HG03108 (cell line): ENCODE results near the gene TBC1D8.

ENCODE experiments used
- ATAC-seq: cut with Tn5 transposase; IDR thresholded peaks from one replicate; pipeline ENCODE4 v1.9.1; 2021; ENCODE audit warnings: moderate library complexity; ENCODE audit not compliant: unreplicated experiment

TBC1D8 gene

DNA sequence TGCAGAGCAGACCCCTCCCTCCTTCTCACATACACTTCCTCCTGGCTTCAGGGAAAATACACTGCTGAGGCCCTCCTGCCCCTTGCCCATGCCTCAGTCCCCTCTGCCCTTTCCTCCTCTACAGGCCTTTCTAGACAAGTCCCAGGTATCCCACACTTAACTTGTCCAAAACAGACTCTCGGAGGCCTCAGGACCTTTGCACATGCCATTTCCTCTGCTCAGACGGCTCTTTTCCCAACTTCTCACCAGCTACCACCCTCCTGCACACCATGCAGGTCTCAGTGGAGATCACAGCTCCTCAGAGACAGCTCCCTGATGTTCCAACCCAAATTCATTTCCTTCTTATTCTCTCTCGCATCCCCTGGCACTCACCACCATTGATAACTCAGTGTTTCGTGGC, 11.7 kb downstream of the TBC1D8 start:
- no peak for ATAC-seq

DNA sequence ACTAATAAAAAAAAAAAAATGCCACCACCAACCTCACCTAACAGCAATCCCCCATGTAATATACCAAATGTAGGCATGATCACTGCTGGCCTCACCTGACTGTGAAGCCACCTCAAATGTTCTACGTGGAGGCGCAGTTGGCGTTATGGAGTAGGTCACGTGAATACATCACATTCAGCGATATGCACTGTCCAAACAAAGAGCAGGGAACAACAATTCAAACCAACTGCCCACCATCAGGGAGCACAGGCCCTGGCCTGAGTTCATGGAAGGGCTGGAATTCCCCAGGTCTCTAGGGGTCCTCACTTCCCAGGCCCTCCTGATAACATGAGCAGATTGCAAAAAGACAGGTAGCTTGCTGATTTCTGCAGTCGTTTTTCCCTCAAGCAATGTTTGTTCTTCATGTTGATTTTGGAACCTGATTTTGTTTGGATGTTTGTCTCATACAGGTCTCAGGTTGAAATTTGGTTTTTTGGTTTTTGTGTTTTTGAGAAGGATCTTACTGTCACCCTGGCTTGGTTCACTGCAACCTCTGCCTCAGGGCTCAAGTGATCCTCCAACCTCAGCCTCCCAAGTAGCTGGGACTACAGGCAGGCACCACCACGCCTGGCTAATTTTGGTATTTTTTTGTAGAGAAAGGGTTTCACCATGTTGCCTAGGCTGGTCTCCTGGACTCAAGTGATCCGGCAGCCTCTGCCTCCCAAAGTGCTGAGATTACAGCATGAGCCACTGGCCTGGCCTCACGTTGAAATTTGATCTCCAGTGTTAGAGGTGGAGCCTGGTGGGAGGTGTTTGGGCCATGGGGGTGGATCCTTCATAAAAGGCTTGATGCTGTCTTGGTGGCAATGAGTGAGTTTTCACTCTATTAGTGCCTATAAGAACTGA, 15.5 kb downstream of the TBC1D8 start:
- no peak for ATAC-seq

DNA sequence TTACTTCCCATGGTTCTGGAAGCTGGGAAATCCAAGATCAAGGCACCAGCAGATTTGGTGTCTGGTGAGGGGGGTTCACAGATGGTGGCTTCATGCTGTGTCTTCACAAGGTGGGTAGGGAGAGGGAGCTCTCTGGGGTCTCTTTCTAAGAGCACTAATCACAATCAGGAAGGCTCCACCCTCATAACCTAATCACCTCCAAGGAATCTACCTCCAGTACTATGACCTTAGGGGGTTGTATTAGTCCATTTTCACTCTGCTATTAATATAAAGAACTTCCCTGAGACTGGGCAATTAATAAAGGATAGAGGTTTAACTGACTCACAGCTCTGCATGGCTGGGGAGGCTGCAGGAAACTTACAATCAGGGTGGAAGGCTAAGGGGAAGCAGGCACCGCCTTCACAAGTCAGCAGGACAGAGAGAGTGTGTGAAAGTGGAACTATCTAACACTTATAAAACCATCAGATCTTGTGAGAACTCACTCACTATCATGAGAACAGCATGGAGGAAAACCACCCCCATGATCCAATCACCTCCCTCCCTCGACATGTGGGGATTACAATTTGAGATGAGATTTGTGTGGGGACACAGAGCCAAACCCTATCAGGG, 17.6 kb downstream of the TBC1D8 start:
- ATAC-seq: no peak

DNA sequence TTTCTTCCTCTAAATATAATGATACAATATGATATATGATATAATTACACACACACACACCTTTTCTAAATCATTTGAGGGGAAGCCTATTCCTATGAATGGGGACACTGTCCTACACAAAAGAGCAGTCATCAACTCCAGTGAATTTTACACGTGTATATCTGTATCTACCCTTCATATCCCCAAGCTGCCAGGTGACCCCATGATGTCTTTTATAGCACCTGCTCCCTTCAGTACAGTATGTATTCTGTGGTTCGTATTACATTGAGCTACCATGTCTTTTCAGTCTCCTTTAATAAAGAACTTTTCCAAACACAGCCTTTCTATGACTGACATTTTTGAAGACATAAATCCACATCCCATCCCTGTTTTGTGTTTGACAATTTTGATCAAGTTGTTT, 19.0 kb downstream of the TBC1D8 start:
- ATAC-seq: no peak

DNA sequence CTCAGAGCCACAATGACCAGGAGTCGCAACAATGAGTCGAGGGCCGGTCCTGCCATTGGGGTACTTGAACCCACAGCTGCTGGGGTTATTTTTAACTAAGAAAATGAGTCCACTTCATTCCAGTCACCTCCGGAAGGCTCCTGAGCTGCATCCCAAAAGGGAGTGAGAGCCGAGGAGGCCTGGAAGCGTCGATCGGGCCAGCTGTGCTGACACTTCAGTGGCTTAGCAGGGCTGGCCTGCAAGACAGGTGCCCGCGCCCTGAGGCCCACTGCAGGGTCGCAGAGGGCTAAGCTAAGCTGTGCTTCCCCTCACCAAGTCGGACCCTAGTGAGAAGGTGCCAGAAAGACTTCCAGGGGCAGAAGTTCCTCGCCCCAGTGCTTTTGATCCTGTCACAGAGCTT, 21.1 kb downstream of the TBC1D8 start:
- ATAC-seq: no peak

DNA sequence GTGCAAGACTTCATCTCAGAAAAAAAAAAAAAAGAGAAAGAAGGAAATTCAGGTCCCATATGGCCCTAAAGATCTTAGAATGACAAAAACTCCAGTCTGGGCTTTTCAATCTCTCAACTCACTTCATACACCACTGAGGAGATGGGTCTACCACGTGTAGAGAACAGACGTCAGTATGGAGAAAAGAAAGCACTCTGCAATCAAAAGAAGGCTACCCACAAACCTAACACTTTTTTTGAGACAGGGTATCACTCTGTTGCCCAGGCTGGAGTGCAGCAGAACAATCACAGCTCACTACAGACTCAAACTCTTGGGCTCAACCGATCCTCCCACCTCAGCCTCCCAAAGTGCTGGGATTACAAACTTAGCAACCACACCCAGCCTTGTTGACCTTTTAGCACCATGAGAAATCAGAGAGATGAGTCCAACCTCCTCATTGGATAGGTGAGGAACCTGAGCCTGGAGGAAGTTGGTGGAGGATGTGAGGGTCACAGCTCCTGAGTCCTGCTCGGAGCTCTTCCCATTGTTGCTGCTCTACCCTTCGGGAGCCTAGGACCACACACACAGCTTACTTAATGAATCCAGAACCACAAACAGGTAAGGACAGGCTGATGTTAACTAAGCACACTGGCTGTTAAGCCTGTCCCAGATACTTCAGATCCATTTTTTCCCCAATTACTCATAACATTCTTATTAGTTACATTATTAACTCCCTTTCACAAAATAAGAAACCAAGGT, 23.7 kb downstream of the TBC1D8 start:
- no peak for ATAC-seq

DNA sequence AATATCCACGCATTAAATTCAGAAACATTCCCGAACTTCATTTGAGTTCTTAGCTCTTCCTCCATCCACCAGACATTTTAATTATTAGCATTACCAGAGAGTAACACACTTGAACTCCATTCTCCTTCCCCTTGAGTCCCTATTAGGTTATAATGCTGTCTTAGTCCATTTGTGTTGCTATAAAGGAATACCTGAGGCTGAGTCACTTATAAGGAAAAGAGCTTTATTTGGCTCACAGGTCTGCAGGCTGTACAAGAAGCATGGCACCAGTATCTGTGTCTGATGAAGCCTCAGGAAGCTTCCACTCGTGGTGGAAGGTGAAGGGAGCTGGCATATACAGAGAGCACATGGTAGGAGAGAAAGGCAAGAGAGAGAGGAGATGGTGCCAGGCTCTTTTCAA, 25.4 kb downstream of the TBC1D8 start:
- ATAC-seq: no peak

DNA sequence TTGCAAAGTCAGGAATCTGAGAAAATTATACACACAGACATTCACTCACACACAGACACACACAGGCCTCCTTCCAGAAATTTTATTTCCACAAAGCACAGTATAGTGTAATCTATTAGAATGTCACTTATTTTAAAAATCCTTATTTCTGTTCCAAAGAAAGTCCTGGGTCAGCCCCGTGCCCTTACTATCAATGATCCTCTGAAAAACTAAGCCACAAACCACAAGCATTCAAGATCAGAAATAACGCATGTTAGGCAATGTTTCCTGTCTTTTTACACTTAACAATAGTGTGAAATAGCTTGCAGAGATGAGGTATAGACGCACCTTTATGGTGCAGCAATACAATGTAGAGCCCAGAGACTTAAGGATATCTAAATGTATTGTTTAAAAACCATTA, 25.8 kb downstream of the TBC1D8 start:
- ATAC-seq: no peak

DNA sequence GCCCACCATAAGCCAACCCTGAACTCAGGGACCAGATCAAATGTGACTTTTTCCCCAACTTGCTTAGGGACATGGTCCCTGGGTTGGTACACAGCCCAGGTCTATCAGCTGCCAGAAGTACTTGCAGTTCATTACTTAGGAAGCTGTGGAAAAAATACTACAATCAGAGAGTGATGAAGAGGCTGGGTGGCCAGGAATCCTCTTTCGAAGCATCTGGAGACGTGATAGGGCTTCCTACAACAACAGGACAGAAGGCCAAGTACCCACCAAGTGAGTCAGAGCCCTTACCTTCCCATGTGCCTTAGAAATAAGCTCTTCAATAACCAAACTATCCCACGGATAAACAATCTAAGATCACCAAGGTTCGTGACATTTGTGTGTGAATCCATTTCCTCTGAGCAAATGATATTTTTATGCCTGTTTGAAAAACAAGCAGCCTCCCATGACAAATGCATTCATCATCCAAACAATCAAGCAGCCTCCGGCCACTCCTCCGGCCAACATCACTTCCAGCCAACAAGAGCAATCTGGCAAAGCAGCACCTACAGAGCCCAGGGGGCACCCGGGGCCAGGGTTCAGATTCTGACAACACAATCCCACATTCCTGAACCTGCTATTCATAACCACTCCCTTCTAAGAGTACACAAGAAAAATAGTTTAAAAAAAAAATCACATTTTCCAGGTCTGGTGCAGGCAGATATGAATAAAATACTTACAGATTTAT, 26.4 kb downstream of the TBC1D8 start:
- ATAC-seq: no peak

DNA sequence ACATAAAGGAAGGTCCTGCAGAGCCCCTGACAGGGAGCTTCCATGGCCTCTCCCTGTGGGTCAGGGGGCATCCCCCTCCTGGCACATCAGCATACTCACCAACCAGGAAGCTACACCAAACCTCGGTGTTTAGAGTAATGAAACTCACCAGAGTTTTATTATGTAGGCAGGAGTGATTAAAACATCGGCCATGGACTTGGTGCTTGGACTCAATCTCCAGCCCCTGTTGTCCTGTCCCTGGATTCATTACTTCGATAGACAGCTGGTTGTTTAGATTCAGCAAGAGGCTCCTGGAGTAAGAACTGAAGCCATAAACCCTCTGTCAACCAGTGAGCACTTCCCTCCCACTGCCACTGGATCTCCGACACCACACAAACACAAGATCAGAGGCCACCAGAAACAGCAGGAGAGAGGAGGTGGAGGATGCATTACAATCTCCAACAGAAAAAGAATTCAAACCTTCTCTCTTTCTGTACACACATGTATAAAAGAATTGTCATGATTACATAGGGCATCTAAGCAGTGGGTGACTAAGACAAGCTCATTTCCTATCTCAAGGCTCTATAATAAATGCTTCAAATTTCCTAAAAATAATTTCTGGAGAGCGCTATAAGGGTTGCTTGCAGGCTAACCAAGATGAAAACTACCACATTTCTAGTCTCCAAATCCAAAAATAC, 27.2 kb downstream of the TBC1D8 start:
- ATAC-seq: no peak

DNA sequence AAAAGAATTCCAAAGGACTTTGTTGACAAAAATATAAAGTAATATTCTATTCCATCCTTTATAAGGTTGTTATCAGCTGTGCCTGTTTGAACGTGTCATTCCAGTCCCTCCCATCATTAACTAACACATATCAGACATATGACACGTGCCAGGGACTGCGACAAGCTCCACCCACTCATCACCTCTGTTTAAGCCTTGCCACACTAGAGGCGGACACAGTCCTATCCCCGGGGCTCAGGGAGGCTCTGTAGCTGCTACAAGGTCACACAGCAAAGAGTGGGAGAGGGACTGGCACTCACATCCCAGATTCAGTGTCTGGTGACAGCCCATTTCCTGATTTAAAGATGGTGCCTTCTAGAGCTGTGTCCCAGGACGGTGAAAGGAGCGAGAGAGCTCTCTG, 30.0 kb downstream of the TBC1D8 start:
- no peak for ATAC-seq

DNA sequence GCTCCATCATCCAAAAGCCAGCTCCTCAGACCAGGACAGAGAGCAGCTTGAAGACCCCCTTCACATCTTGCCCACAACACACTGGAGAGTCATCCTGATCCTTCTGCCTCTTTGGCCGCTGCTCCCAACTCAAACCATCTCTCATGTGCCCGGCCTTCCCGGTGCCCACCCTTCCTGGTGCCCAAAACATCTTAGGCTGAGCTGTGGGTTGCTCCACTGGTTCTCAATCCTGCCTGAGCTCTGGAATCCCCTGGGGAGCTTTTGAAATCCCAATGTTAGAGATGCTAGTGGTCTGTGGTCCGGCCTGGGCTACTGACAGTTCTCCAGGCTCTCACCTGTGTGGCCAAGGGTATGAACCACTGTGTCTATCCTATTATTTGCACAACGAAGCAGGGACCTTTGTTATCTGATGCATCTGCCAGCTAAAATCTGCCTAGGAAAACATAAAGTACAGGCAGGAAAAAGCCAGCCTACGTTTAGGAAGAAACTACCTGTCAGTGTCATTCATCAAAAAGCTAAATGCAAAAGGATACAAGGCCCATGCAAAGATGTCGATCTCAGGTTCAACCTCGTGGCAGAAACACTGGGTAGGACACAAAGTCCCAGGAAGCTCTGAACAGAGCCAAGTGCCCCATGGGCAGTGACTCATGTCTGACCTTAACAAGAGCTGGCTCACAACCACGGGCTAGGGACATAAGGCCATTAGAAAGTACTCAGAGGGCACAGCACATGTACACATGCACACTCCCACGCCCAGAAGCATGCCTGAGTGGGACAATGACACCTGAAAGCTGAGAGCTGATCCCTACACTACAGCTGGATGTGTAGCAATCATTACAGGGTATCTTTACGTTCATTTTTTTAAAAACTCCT, 30.8 kb downstream of the TBC1D8 start:
- ATAC-seq: no peak

DNA sequence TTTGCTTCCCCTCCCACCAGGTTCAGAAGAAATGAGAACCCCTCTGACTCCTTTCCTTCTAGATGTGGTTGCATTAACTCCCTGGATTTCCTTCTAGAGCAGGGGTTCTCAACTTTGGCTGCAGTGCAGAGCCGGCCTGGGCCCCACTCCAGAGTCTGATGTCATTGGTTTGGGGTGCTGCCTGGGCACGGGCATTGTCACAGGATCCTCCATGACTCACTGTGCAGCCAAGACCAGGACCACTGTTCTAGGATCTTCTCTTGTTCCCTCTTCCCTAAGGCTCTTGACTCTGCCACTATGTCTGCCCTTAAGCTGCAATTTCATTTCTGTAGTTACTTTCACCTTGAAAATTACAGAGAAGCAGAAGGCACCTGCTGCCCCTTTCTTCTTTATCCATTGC, 31.8 kb downstream of the TBC1D8 start:
- ATAC-seq: no peak

DNA sequence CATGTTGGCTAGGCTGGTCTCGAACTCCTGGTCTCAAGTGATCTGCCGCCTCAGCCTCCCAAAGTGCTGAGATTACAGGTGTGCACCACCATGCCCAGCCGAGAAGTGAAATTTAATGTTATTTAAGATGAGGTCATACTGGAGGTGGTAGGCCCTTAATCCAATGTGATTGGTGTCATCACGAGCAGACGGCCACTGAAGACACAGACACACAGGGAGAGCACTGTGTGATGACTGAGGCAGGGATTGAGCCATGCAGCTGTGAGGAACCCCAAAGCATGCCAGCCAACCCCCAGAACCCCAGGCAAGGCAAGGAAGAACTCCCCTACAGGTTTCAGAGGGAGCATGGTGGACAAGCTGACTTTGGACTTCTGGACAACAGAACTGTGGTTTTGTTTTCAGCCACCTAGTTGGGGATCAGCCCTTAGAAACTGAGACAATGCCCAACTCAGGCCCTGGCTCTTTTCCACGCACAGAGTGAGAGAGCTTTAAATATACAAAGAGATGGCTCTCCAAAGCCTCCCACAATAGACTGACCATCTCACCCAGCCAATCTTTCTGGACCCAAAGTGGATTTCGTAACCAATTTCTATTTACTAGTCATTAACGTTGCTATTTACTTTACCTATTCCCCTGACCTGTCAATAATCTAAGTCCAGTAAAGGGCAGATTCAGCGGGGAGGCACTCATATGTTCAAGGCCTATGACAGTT, 34.2 kb downstream of the TBC1D8 start:
- ATAC-seq: no peak

DNA sequence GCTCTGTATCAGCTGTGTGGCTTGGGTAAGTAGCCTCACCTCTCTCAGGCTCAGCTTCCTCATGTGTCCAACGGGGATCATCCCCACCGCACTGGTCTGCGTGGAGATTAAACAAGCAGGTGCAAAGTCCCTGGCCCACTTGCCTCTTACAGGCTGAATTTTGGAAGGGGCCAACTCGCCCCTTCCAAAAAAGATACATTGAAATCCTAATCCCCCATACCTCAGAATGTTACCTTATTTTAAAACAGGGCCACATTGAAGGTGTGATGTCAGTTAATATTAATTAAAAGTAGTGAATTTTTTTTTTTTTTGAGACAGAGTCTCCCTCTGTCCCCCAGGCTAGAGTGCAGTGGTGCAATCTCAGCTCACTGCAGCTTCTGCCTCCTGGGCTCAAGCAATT, 34.8 kb downstream of the TBC1D8 start:
- ATAC-seq: no peak

DNA sequence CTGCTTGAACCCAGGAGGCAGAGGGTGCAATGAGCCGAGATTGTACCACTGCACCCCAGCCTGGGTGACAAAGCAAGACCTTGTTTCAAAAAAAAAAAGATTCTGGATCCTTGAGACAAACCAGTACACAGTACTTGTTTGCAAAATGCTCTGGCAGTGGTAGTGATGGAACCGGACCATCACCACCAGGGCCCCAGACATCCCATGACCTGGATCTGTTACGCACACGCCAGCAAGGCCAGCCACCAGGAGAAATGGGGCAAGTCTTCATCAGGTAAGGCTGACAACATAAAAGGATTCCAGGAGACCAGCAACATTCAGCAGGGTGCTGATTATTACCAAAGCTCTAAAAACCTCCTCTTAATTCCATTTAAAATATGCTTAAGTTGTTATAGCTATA, 35.5 kb downstream of the TBC1D8 start:
- ATAC-seq: no peak

DNA sequence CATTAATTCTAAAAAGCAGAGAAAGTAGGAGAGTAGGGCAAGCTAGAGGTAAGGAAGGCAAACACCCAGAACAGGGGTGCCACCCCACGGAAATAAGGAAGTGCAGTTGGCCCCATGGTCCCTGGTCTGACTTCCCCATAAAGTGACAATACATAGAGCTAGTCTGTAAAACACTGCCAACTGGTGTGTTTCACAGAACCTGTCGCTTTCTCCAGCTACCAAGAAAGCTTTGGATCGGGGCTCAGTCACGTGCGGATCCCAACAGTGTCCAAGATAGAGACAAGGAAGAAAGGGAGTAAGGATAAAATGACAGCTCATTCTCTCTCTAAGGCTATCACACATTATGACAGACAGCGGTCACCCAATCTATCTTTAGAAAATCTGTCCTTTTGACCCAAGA, 36.4 kb downstream of the TBC1D8 start:
- no peak for ATAC-seq

DNA sequence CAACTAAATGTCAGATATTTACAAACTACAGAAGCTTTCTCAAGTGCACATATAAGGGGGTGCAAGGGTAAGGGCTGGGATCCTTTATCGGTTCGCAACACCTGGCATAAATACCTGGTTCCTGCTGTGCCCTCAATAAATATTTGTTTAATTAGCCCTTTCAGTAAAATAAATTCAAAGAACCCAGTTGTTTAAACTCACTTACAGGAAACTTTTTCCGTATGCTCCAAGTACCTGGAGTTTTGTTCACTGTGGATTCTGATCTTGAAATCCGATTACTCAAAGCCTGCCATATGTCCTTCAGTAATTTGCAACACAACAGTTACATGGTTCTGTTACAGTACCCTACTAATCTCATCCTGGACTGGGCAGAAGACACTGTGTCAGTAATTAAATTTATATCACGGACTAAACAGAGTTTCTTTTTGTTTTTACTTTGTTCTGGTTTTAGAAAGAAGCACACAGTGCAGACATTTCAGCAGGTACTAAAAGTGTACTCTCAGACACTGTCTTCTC, 36.9 kb downstream of the TBC1D8 start:
- no peak for ATAC-seq
